ENCODE measurements around the gene PRSS12. TPM values are rescaled to one million over a fixed set of nuclear protein-coding genes. Genes with fewer than 3 reads are reported as not detected.

Gene PRSS12
- total RNA-seq, 1 experiment from 2014 or later: 14.1 TPM

- Mint-ChIP-seq H3K9me3 (no peaks in the 10 kb centered on the region), H3K27ac (no peak overlapping the region), H3K4me1 (peaks cover 41% of the 10 kb centered on the region), H3K27me3 (ENCODE audit: low read depth) (peaks cover 36% of the 10 kb centered on the region), H3K4me3 (no peak overlapping the region), H3K36me3 (no peaks in the 10 kb centered on the region)
- TF ChIP-seq FOXP4 (CRISPR knock-in tag; IDR thresholded peaks at IDR 0.05) (no peak), MLX (CRISPR knock-in tag; IDR thresholded peaks at IDR 0.05) (no peak), ZNF512 (CRISPR knock-in tag; IDR thresholded peaks at IDR 0.05; ENCODE audit: borderline replicate concordance) (no peak), HMGXB4 (CRISPR knock-in tag; IDR thresholded peaks at IDR 0.05) (no peak), JUN (CRISPR knock-in tag; IDR thresholded peaks at IDR 0.05) (no peak), STAT6 (CRISPR knock-in tag; conservative IDR thresholded peaks at IDR 0.05; ENCODE audit: low read depth) (no peak)
- ChIA-PET CTCF (no interaction called here), POLR2A (no interaction called here)
- no peak for ATAC-seq
- DNase-seq (ENCODE audit: low spot score): no peak
Observed at GRCh38 chr4:118354913-118355312, 2.1 kb upstream of the PRSS12 start.

- H3K36me3 Mint-ChIP-seq: no peaks in the 10 kb centered on the region
- H3K27ac Mint-ChIP-seq: no peak overlapping the region
- H3K9me3 Mint-ChIP-seq: no peaks in the 10 kb centered on the region
- peak overlapping the region; percentile 80 for H3K4me3 Mint-ChIP-seq
- POLR2A ChIA-PET: interaction anchor here (0.5 to 0.9 kb wide), 2 partner anchors 323 to 332 kb away, joined by 3 to 5 read pairs; partner anchors contain the start of gene METTL14
- H3K4me1 Mint-ChIP-seq: peaks cover 41% of the 10 kb centered on the region
- no peak for DNase-seq (ENCODE audit: low spot score)
- ATAC-seq: no peak
- CTCF ChIA-PET: interaction anchor here (0.6 to 3.2 kb wide), 30 partner anchors 9 to 402 kb away, joined by 3 to 63 read pairs (median 6); partner anchors contain the start of gene METTL14
- H3K27me3 Mint-ChIP-seq (ENCODE audit: low read depth): peaks cover 36% of the 10 kb centered on the region
- no peak for TF ChIP-seq RORB (CRISPR knock-in tag; IDR thresholded peaks at IDR 0.05)
- TF ChIP-seq KAT7 (CRISPR knock-in tag; IDR thresholded peaks at IDR 0.05; ENCODE audit: borderline replicate concordance): no peak
- TF ChIP-seq ZNF121 (CRISPR knock-in tag; IDR thresholded peaks at IDR 0.05): no peak
- no peak for TF ChIP-seq USF1 (CRISPR knock-in tag; IDR thresholded peaks at IDR 0.05)
- TF ChIP-seq ERG (CRISPR knock-in tag; IDR thresholded peaks at IDR 0.05): no peak
- TF ChIP-seq PREB (CRISPR knock-in tag; IDR thresholded peaks at IDR 0.05; ENCODE audit: borderline replicate concordance): no peak
- TF ChIP-seq ZNF219 (CRISPR knock-in tag; IDR thresholded peaks at IDR 0.05; ENCODE audit: borderline replicate concordance): no peak
- no peak for TF ChIP-seq EMX1 (CRISPR knock-in tag; IDR thresholded peaks at IDR 0.05)
- no peak for TF ChIP-seq CBFB (CRISPR knock-in tag; IDR thresholded peaks at IDR 0.05; ENCODE audit: low read depth)
- TF ChIP-seq ZNF532 (CRISPR knock-in tag; IDR thresholded peaks at IDR 0.05; ENCODE audit: borderline replicate concordance): no peak
- TF ChIP-seq TP53 (CRISPR knock-in tag; IDR thresholded peaks at IDR 0.05): no peak
Observed at GRCh38 chr4:118353534-118354030, 779 bp upstream of the PRSS12 start.

Data from WTC11 (cell line).